DMS114 treated with DMSO at 0.1 percent for 48 hours (cell line): ENCODE results near the gene ZBTB49.
"Not testable (repeated sequence)": the region's sequence is repeated elsewhere in the genome, so short reads cannot be mapped to it uniquely, and the experiment has no call there.

ENCODE experiments used
- DNase-seq: peaks from one replicate; lab custom pipeline; 2025; ENCODE audit not compliant: unreplicated experiment; lab: John Stamatoyannopoulos, UW

The ZBTB49 gene, protein sequence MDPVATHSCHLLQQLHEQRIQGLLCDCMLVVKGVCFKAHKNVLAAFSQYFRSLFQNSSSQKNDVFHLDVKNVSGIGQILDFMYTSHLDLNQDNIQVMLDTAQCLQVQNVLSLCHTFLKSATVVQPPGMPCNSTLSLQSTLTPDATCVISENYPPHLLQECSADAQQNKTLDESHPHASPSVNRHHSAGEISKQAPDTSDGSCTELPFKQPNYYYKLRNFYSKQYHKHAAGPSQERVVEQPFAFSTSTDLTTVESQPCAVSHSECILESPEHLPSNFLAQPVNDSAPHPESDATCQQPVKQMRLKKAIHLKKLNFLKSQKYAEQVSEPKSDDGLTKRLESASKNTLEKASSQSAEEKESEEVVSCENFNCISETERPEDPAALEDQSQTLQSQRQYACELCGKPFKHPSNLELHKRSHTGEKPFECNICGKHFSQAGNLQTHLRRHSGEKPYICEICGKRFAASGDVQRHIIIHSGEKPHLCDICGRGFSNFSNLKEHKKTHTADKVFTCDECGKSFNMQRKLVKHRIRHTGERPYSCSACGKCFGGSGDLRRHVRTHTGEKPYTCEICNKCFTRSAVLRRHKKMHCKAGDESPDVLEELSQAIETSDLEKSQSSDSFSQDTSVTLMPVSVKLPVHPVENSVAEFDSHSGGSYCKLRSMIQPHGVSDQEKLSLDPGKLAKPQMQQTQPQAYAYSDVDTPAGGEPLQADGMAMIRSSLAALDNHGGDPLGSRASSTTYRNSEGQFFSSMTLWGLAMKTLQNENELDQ

DNA sequence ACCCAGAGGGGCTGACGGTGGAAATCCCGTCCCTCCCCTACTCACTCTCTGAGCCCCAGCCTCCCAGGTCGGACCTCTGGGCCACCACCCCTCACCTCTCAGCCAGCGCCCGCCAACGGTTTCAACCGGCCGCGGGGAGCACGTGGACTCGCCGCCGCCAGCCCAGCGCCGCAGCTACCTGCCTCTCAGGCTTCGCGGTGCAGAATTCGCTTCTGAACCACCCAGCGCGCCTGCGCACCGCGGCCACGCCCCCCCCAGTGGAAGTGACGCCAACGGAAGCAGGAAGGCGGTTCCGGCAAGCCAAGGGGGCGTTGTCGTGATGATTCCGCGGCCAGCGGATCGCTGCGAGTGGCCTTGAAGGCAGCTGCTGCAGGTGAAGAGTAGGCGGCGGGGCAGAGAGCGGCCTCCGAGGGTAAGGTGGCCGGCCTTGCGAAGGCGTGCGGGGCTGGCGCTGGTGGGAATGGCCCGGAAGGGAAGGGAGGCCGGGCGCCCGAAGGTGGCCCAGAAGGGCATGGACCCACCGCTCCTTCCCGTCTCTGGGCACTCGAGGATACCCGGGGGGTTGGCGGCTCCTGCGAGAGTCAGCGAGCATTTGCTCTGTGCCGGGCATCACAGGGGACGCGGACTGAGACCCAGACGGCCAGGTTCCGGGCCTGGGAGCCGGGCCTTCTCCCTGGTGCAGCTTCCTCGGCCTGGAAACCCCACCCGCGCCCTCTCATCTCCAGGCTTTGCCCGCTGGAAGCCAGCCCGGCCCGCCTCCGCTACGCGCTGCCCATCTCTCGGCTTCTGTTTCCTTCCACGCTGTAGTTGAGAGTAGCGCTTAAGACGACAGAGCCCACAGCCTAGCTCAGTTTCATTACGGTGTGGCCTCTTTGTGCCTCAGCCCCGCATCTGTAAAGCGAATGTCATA lies at the start of gene ZBTB49, which contains the start of gene LYAR:
Gene ZBTB49 (plus strand): TSS at position 311 of the 910 bp plus-strand sequence. CDS start 9,695 bp downstream, outside the sequence.
Gene LYAR (minus strand): TSS at position 214 of the 910 bp plus-strand sequence. CDS start 6,412 bp downstream, outside the sequence.
- peak; percentile 65 for DNase-seq

DNA sequence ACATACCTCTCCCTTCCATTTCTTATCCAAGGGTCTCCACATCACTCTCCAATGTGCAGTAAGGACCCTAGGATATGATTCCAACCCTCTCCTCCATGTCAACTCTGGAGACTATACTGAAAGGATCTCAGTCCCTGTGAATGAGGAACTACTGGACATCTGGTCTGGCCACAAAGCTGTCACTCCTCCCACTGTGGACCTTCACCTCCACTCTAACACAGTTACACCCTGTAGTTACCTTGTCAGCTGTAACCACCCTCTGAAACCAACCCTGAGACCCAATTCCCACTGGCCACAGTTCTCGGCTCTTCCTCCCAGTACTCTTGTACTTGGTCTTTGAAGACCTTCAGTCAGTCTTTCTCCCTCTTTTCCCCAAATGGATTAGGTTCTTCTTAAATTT lies 44.9 kb upstream of the ZBTB49 start:
- no peak for DNase-seq

DNA sequence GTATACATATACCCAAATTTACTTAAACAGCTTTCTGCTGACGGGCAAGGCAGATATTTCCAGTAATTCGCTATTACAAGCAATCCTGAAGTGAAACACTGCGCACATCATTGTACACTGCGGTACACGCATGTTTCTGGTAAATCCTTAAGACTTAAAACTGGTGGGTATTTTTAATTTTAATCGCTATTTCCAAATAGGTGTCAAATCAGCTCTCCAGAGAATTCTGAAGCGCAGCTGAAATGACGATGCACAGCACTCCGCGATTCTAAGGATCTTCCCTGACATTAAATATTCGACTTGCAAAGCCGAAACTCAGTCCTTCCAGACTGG lies 42.4 kb upstream of the ZBTB49 start:
- no peak for DNase-seq

DNA sequence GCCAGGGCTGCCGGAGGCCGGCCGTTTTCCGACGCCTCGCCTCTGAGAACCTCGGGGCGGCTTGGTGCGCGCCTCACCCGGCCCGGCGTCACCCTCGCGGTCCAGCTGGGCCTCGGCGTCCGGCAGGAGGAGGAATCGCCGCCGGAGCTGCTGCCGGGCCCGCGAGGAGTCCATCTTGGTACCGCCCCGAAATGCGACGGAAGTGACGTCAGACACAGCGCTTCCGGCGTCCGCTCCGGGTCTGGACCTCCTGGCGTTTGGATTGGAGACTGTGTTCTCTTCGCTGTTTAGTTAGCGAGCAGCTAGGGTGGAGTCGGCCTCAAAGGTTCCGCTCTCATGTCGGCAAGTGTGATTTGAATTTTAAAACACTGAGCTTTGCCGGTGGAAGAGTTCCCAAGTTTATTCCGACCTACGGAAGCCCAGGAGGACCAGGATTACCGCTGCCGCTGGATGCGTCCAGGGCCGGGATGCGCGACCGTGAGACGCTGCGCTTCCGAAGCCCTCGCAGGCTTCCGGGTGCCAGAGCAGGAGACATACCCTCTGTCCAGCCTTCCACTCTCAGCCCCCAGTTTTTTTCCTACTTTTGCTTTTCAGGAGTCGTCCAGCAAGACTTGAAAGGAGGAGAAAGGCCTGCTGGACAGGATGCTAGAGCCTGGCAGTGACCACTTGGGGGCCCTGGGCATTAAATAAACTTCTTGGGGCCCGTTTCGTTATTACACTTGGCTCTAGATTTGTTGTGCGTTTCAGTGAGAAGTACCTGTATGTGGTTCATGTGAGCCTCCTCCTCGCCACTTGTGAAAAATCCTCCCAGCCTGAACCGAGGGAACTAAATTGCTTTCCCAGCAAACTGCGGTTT lies 41.8 kb upstream of the ZBTB49 start, which contains the start of gene TMEM128:
Gene TMEM128 (minus strand): TSS at position 195 of the 856 bp plus-strand sequence. CDS start 21 bp downstream, at position 174.
- DNase-seq: peak; percentile 90

DNA sequence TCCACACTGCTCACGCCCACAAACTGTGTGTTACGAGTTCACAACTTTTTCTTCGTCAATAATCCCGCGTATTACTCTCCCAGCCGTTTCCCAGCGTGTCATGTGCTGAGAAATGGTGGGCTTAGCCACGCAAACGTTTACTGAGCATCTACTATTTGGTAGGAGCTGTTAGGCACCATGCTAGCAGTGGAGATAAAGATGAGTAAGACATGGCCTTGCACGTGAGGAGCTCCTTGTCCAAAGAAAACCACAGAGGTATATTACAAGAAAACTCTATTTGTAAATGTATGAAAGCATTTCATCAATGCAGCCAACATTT lies 41.2 kb upstream of the ZBTB49 start:
- DNase-seq: no peak

DNA sequence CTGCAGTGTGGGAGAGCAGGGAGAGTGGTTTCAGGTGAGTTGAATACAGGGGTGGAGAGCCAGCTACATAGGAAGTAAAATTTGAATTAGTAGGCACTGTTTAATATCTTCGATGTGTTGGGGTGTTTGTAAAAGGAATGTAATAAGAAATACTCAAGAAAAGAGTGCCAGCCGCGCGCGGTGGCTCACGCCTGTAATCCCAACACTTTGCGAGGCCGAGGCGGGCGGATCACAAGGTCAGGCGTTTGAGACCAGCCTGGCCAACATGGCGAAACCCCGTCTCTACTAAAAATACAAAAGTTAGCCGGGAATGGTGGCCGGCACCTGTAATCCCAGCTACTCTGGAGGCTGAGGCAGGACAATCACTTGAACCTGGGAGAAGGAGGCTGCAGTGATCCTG lies 40.7 kb upstream of the ZBTB49 start:
- DNase-seq: not testable (repeated sequence)

DNA sequence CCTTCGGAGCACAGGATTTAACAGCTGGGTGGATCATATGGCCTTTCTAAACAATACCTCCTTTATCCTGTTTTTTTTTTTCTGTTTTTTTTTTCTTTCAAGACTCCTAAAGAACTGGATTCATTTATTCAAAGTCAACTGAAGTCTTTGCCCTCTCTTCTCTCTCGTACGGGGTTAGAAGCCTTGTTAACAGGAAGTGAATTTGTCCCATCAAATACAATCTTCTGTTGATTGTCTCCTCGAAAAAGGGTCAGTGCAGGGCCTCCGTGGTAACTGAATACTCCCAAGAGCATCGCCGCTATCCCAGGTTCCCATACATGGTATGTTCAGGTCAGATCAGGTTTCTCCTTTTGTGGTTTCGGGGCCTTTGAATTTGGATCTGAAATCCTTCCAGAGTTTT lies 40.2 kb upstream of the ZBTB49 start:
- DNase-seq: no peak

DNA sequence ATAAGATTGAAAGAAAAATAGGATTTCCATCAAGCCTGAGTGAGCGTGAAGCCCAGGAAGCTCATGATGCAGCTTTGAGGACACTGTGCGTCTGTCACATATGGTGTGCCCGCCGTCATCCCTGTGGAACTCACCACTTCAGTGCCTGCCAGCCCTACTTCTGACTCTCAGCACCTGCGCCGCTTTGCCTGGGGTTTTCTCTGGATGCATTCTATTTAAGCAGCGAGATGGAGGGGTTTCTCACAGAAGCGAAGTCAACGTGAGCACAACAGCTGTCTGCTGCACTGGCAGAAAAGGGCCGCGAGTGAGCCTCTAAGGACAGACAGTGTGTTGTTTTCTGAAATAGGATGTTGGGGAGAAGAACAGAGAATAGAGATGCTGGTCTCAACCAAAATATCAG lies 35.9 kb upstream of the ZBTB49 start:
- no peak for DNase-seq

DNA sequence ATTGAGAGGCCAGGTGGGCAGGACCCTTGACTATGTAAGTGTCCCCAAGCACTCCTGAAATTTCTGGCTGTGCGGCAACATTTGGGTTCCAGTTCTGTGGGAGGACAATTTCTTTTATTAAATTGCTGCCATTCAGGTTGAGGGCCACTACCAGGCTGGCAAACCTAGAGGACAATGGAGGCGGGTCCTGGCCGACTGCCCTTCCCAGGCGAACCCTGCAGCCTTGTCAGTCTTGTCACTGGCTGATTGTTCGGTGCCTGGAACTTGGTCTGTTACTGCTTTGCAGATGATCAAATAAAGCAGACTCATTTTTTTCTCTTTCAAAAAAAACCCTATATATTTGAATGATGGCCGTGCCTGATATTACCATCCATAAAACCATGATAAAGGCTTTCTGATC lies 35.4 kb upstream of the ZBTB49 start:
- DNase-seq: no peak

DNA sequence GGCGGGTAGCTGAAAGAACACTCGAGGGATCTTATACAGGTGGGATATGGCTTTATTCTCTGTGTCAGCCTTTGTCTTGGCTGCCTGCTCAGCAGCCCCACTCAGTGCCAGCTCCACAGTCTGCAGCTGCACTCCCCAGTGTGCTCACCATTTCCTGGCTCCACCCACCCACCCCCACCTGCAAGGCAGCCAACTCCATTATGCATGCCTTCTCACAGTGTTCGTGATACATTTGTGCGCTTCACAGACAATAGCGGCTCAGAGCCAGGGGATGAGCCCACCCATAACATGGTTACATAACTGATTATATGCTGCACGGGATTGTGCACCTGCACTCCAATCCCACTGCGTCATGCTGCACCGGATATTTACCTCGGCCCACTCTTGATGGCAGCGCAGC lies 33.3 kb upstream of the ZBTB49 start:
- DNase-seq: no peak

DNA sequence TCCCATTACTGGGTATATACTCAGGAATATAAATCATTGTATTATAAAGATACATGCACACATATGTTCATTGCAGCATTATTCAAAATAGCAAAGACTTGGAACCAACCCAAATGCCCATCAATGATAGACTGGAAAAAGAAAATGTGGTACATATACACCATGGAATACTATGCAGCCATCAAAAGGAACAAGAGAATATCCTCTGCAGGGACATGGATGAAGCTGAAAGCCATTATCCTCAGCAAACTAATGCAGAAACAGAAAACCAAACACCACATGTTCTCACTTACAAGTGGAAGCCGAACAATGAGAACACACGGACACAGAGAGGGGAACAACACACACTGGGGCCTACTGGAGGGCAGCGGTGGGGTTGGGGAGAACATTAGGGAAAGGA lies 32.3 kb upstream of the ZBTB49 start:
- not testable (repeated sequence) for DNase-seq

DNA sequence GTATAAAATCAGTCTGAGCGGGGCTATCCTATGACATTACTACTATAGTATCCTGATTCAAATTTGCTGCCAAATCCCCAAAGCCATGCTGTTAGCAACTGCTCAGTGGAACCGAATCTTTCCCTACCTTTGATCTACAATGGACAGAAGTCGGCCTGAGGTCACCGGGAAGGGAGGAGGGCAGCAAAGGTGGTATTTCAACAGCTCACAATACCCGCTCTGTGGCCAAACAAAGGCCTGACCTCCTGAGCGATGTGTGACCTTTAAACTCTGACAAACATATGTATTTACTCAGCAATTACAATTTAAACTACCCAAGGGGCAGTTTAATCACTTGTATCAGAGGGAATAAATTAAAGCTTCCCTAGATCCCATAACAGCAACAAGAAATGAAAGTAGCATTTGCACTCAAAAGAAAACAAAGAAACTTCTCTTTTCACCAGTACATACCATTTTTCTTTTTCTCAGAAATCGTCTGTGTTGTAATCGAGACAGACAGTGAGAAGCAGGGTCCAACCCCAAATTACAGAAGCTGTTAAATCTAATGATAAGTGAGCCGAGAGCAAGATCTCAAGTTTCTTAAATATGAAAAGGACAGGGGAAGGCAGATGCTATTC lies 30.5 kb upstream of the ZBTB49 start:
- no peak for DNase-seq

DNA sequence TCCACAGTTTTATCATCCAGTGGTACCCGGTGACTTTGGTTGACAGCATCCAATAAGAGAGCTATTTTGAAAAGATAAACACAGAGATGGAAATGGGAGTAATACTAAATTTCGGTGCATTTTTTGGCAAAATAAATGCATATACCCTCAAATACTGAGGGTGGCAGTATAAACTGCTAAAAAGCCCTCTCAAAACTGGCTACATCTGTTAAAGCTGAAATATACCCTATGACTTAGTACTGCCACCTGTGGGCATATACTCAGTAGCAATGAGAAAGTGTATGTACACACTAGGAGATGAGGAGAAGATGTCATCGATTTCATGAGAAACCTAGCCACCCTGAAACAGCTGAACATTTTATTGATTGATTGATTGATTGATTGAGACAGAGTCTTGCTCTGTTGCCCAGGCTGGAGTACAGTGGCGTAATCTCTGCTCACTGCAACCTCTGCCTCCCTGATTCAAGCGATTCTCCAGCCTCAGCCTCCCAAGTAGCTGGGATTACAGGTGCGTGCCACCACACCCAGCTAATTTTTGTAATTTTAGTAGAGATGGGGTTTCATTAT lies 29.8 kb upstream of the ZBTB49 start:
- DNase-seq: peak; percentile 52

DNA sequence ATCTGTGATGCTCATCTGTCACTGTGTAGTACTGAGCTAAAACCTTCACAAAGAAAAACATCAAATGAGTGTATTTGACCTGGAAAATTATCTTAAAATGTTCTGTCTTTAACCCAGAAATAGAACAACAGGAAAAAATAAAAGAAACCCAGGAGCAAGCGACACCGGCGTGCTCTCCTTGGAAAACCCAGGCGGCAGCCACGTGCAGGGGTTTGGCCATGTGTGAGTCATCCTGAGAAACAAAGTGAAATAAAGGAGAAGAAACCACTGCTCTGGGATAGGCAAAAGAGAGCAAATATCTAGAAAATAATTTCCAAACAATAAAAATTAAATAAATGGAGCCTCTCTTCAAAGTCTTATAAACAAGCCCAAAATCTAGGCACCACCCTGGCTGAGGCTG lies 22.1 kb upstream of the ZBTB49 start:
- DNase-seq: no peak

DNA sequence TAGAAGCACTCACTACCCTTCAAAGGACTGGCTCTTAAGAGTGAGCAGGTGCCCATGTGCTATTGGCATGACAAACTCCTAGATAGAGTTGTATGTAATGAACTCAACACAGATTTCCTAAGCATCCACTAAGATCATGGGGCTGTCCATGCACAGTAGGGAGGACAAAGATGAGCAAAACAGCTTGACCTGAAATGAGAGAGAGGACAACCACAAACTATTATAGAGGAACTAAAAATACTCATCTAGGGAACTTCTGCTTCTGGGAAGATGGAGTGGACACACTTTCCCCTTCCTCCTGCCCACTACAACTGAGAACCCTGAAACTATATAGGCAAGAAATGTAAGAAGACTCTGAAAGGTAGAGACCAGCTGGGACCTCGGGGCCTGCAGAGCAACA lies 21.3 kb upstream of the ZBTB49 start:
- DNase-seq: no peak

DNA sequence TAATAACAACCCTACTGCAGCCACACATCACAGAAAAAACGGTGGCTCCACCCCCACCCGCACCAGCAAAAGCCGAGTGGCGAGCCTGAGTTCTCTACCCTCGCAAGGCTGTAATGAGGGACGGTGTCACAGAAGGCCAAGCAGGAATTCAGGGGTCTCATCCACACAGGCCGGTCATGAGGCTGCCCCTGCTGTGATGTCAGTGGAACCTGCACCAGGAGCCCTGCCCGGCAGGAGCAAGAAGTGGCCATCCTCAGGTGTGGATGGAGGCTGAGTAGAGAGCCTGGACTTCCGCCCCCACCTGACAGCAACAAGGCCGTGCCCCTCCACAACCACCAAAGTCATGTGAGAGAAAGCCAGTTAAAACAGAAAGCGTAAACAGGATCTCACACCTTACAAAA lies 20.7 kb upstream of the ZBTB49 start:
- no peak for DNase-seq

DNA sequence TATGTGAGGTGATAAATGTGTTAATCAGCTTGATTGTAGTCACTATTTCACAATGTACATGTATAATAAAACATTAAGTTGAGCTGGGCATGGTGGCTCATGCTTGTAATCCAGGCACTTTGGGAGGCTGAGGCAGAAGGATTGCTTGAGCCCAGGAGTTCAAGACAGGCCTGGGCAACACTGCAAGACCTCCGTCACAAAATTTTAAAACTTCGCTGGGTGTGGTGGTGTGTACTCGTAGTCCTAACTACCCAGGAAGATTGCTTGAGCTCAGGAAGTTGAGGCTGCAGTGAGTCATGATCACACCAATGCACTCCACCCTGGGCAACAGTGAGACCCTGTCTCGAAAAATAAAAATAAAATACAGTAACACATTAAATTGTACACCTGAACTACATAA lies 20.2 kb upstream of the ZBTB49 start:
- DNase-seq: no peak

DNA sequence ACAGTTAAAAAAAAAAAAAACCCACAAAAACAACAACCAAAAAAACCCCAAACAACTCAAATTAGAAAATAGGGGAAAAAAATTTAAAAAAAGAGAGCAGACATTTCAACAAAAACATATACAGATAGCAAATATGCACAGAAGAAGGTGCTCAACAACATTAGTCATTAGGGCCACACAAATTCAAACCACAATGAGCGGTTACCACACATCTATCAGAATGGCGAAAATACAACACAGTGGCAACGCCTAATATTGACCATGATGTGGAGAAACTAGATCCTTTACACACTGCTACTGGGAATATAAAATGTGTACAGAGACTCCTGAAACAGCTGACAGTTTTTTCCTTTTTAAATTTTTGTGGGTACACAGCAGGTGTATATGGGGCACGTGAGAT lies 19.5 kb upstream of the ZBTB49 start:
- no peak for DNase-seq

DNA sequence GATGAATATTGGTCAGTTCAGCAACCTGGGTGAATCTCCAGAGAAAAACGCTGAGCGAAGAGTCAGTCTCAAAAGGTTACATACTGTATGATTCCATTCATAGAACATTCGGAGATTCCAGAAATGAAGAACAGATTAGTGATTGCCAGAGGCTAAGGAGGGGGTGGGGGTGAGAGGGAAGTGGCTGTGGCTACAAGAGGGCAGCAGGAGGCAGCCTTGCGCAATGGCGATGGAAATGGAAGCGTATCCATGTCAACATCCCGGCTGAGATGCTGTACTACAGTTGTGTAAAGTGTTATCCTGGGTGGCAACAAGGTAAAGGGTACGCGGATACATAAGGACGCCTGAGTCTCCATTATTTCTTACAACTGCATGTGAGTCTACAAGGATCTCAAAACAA lies 18.1 kb upstream of the ZBTB49 start:
- DNase-seq: no peak

DNA sequence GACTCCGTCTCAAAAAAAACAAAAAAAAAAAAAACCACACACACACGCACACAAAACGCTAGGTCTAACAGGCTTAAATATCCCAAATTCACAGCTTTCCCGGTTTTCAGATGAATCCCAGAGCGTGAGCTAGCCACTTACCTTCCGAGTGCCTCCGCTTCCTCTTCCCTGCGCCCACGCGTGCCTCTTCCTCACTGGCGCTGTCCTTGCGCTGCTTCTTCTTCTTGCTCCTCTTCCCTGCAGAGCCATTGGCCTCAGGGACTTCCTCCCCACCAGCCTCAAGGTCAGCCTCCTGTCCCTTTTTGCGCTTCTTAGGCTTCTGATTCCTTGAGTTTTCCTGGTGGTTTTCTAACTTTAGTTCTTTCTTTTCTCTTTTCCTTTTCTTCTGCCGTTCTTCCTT lies 15.8 kb upstream of the ZBTB49 start:
- DNase-seq: no peak
